WTC11 (cell line): ENCODE data around the gene ADCY5. TPM values are rescaled to one million over a fixed set of nuclear protein-coding genes. Genes with fewer than 3 reads are reported as not detected.

ENCODE experiments used
- ATAC-seq: fragments of 200-7000 bp; cut with Tn5 transposase; 2 replicates; pipeline ENCODE4 v1.10.0; 2021; ENCODE audit warnings: mild to moderate bottlenecking, moderate library complexity
- CTCF ChIA-PET: fragments of 300-600 bp; sonication (Branson Sonifier 250); formaldehyde crosslinking; loops from one replicate; lab custom pipeline; 2021; ENCODE audit warnings: antibody characterized with exemption; lab: Charles Lee
- POLR2A ChIA-PET: fragments of 350-600 bp; sonication (Branson Sonifier 250); formaldehyde crosslinking; loops from one replicate; lab custom pipeline; 2021; ENCODE audit warnings: antibody characterized with exemption; lab: Charles Lee
- DNase-seq: peaks from one replicate; pipeline ENCODE4 v3.0.0; 2021; ENCODE audit warnings: low spot score
- H3K27ac Mint-ChIP-seq: 2 replicates; pipeline ENCODE4 v1.8.0; 2021; ENCODE audit warnings: mixed read lengths
- H3K27me3 Mint-ChIP-seq: 2 replicates; pipeline ENCODE4 v1.8.0; 2021; ENCODE audit warnings: low read depth, mild to moderate bottlenecking, moderate library complexity, mixed read lengths
- H3K36me3 Mint-ChIP-seq: 2 replicates; pipeline ENCODE4 v1.8.0; 2021; ENCODE audit warnings: mixed read lengths
- H3K4me1 Mint-ChIP-seq: 2 replicates; pipeline ENCODE4 v1.8.0; 2022; ENCODE audit warnings: mixed read lengths
- H3K4me3 Mint-ChIP-seq: 2 replicates; pipeline ENCODE4 v1.8.0; 2021; ENCODE audit warnings: mild to moderate bottlenecking, moderate library complexity, mixed read lengths
- H3K9me3 Mint-ChIP-seq: 2 replicates; pipeline ENCODE4 v1.8.0; 2021; ENCODE audit warnings: mixed read lengths
- ATF1 ChIP-seq: sonication (generic); formaldehyde crosslinking; IDR thresholded peaks from 2 replicates; pipeline ENCODE4 v1.8.1; 2023; ENCODE audit warnings: mild to moderate bottlenecking, moderate library complexity, missing genetic modification reagents
- ATF2 ChIP-seq: sonication (generic); formaldehyde crosslinking; IDR thresholded peaks from 2 replicates; pipeline ENCODE4 v1.8.1; 2022; ENCODE audit warnings: low read depth, missing genetic modification reagents, borderline replicate concordance
- E2F4 ChIP-seq: sonication (generic); formaldehyde crosslinking; IDR thresholded peaks from 2 replicates; pipeline ENCODE4 v1.8.1; 2022; ENCODE audit warnings: low read depth, mild to moderate bottlenecking, moderate library complexity, missing genetic modification reagents, borderline replicate concordance
- E2F5 ChIP-seq: sonication (generic); formaldehyde crosslinking; IDR thresholded peaks from 2 replicates; pipeline ENCODE4 v1.8.1; 2022; ENCODE audit warnings: mild to moderate bottlenecking, moderate library complexity, missing genetic modification reagents
- EMX1 ChIP-seq: fragments of 250-450 bp; sonication (Bioruptor Pico); IDR thresholded peaks from 2 replicates; pipeline ENCODE4 v1.8.0; 2021; ENCODE audit warnings: mild to moderate bottlenecking
- ETV6 ChIP-seq: sonication (generic); formaldehyde crosslinking; IDR thresholded peaks from 2 replicates; pipeline ENCODE4 v1.8.1; 2022; ENCODE audit warnings: mild to moderate bottlenecking, missing genetic modification reagents
- FOXK1 ChIP-seq: sonication (generic); formaldehyde crosslinking; IDR thresholded peaks from 2 replicates; pipeline ENCODE4 v1.8.0; 2022; ENCODE audit warnings: mild to moderate bottlenecking, moderate library complexity, missing genetic modification reagents
- GRHL2 ChIP-seq: fragments of 250-450 bp; sonication (Bioruptor Pico); IDR thresholded peaks from 2 replicates; pipeline ENCODE4 v1.8.0; 2022; ENCODE audit warnings: mild to moderate bottlenecking, moderate library complexity; ENCODE audit not compliant: insufficient replicate concordance, severe bottlenecking
- HMGA2 ChIP-seq: fragments of 250-450 bp; sonication (Bioruptor Pico); IDR thresholded peaks from 2 replicates; pipeline ENCODE4 v1.4.0; 2021; ENCODE audit warnings: mild to moderate bottlenecking, moderate library complexity
- KAT7 ChIP-seq: sonication (generic); formaldehyde crosslinking; IDR thresholded peaks from 2 replicates; pipeline ENCODE4 v1.8.1; 2023; ENCODE audit warnings: missing genetic modification reagents, mild to moderate bottlenecking, borderline replicate concordance
- MLX ChIP-seq: sonication (generic); formaldehyde crosslinking; IDR thresholded peaks from 2 replicates; pipeline ENCODE4 v1.8.1; 2023; ENCODE audit warnings: mild to moderate bottlenecking, missing genetic modification reagents, moderate library complexity
- NFYB ChIP-seq: sonication (generic); formaldehyde crosslinking; conservative IDR thresholded peaks from 2 replicates; pipeline ENCODE4 v1.8.0; 2022; ENCODE audit warnings: low read depth, missing genetic modification reagents
- NR2C2 ChIP-seq: sonication (generic); formaldehyde crosslinking; IDR thresholded peaks from 2 replicates; pipeline ENCODE4 v1.8.0; 2022; ENCODE audit warnings: mild to moderate bottlenecking, missing genetic modification reagents
- NR3C1 ChIP-seq: sonication (generic); formaldehyde crosslinking; conservative IDR thresholded peaks from 2 replicates; pipeline ENCODE4 v1.8.1; 2023; ENCODE audit warnings: low read depth, mild to moderate bottlenecking, missing genetic modification reagents
- SP1 ChIP-seq: sonication (generic); formaldehyde crosslinking; conservative IDR thresholded peaks from 2 replicates; pipeline ENCODE4 v1.8.1; 2022; ENCODE audit warnings: missing genetic modification reagents
- TEAD1 ChIP-seq: sonication (generic); formaldehyde crosslinking; IDR thresholded peaks from 2 replicates; pipeline ENCODE4 v1.8.0; 2022; ENCODE audit warnings: mild to moderate bottlenecking, missing genetic modification reagents
- TEAD4 ChIP-seq: sonication (generic); formaldehyde crosslinking; IDR thresholded peaks from 2 replicates; pipeline ENCODE4 v1.8.0; 2022; ENCODE audit warnings: mild to moderate bottlenecking, missing genetic modification reagents
- ZBTB21 ChIP-seq: sonication (generic); formaldehyde crosslinking; IDR thresholded peaks from 2 replicates; pipeline ENCODE4 v1.8.1; 2023; ENCODE audit warnings: mild to moderate bottlenecking, missing genetic modification reagents, borderline replicate concordance
- ZNF121 ChIP-seq: sonication (generic); formaldehyde crosslinking; IDR thresholded peaks from 2 replicates; pipeline ENCODE4 v1.8.0; 2023; ENCODE audit warnings: missing genetic modification reagents
- ZNF232 ChIP-seq: sonication (generic); formaldehyde crosslinking; IDR thresholded peaks from 2 replicates; pipeline ENCODE4 v1.8.0; 2022; ENCODE audit warnings: mild to moderate bottlenecking, missing genetic modification reagents
- ZNF423 ChIP-seq: fragments of 250-450 bp; sonication (Bioruptor Pico); IDR thresholded peaks from 2 replicates; pipeline ENCODE4 v2.1.2; 2022; ENCODE audit warnings: mild to moderate bottlenecking, moderate library complexity
- total RNA-seq: library from RNA; stranded (reverse); gene quantifications from 3 replicates; pipeline ENCODE4 v1.2.3, GENCODE V29; 2021

ADCY5 gene
- total RNA-seq, 1 experiment from 2014 or later: 23.5 TPM

- no peak overlapping the region for H3K4me3 Mint-ChIP-seq
These were observed 157.9 kb downstream of the ADCY5 start for GRCh38 chr3:123290962-123291361.

GRCh38 chr3:123290107-123290930, 158.6 kb downstream of the ADCY5 start:
- H3K4me1 Mint-ChIP-seq: no peaks in the 10 kb centered on the region
- H3K9me3 Mint-ChIP-seq: 0 out of 2 replicates have a peak, but pooled peaks cover 4% of the 10 kb centered on the region
- H3K36me3 Mint-ChIP-seq: peaks cover 58% of the 10 kb centered on the region
- POLR2A ChIA-PET: no interaction called here
- ATAC-seq (no peak), DNase-seq (no peak)
- no peak overlapping the region for H3K27ac Mint-ChIP-seq
- H3K4me3 Mint-ChIP-seq: no peak overlapping the region
- TF ChIP-seq E2F4 (CRISPR knock-in tag) (no peak), ATF2 (no peak), MLX (no peak), ZNF423 (CRISPR knock-in tag) (no peak), NFYB (CRISPR knock-in tag) (no peak), ETV6 (CRISPR knock-in tag) (no peak), E2F5 (CRISPR knock-in tag) (no peak), NR3C1 (CRISPR knock-in tag) (no peak), ZNF121 (no peak)
- no peaks in the 10 kb centered on the region for H3K27me3 Mint-ChIP-seq
- CTCF ChIA-PET: interaction anchor here (0.6 kb wide), 2 partner anchors 24 to 88 kb away, joined by 3 read pairs; no protein-coding TSS in a partner anchor

More at GRCh38 chr3:123290962-123291361, 157.9 kb downstream of the ADCY5 start:
- H3K4me1 Mint-ChIP-seq: no peaks in the 10 kb centered on the region
- ChIA-PET POLR2A (no interaction called here), CTCF (interaction anchor here (0.6 kb wide), 1 partner anchor 23 kb away, joined by 3 read pairs; no protein-coding TSS in a partner anchor)
- ATAC-seq: no peak
- peaks cover 52% of the 10 kb centered on the region for H3K36me3 Mint-ChIP-seq
- H3K27ac Mint-ChIP-seq: no peak overlapping the region
- no peak for TF ChIP-seq TEAD4 (CRISPR knock-in tag)
- TF ChIP-seq ATF1 (CRISPR knock-in tag): no peak
- no peak for TF ChIP-seq FOXK1
- no peak for TF ChIP-seq NR2C2
- no peak for TF ChIP-seq EMX1
- no peak for TF ChIP-seq GRHL2 (CRISPR knock-in tag)
- TF ChIP-seq NFYB (CRISPR knock-in tag): no peak
- no peak for TF ChIP-seq SP1 (CRISPR knock-in tag)
- no peak for TF ChIP-seq HMGA2 (CRISPR knock-in tag)
- no peak for TF ChIP-seq KAT7 (CRISPR knock-in tag)
- TF ChIP-seq ZNF232 (CRISPR knock-in tag): no peak
- no peak for TF ChIP-seq TEAD1
- no peak for TF ChIP-seq ZBTB21 (CRISPR knock-in tag)
- DNase-seq: no peak
- no peaks in the 10 kb centered on the region for H3K27me3 Mint-ChIP-seq
- H3K9me3 Mint-ChIP-seq: 0 out of 2 replicates have a peak, but pooled peaks cover 4% of the 10 kb centered on the region
